ENCODE results near the gene GREM1. TPM values are rescaled to one million over a fixed set of nuclear protein-coding genes. Genes with fewer than 3 reads are reported as not detected.
A peak's percentile ranks its signal among the peaks of the same experiment; 100 is the strongest.

The GREM1 gene
- total and polyA plus RNA-seq, 2 of the 8 experiments (the other 6 are each of a cell fraction or from before 2014, with no cell fraction given): 0.12 to 1.1 TPM

DNA sequence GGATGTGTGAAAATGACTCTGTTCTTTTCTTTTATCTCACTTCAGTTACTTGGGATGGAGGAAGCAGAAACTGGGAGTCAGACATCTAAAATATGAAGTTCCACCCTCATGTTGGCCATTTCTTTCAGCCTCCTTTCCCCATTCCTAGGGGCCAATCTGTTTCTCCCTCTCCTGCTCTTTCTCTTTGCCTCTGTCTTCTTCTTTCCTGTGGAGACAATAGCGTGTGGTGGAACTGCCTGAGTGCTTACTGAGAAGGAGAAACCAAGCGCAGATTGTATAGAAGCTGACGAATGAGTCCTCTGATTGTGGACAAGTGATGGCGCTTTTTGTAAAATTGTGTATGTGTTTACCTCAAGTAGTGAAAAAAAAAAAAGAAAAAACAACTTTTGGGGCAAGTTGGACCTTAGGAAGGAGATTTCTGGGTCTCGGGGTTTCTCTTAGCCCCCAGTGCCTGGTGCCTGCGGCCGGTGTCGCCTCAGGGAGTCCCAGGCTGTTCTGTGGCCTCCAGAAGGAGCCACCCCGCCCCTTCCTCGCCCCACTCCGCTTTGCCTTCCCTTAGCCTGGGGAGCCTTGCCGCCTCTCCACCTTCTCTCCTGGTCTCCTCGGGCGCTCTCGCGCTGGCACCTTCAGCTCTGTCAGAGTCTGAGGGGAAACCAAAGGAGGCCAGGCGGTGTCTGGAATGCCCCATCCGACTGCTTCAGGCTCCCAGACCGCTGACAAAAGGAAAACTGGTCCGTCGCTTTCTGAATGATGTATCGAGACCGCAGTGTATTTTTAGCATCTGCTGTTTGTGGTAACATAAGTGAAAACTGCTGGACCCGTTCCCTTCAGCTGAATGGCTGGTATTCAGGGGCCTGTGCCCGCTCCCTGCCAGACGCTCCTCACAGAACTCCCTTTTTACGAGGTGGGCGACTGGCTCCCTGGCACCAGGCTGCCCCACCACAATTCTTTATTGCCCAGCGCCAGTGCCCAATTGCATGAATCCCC, 46.2 kb upstream of the GREM1 start:
- DNase-seq (ENCODE audit: low read depth in 1 of 2, low spot score in 2 of 2): no peak
- TF ChIP-seq MAFK (IDR thresholded peaks at IDR 0.05; ENCODE audit: low read depth, low read length) (no peak), POLR2A (IDR thresholded peaks at IDR 0.05; ENCODE audit: control extremely low read depth in 1 of 2, low read depth in 2 of 2, low read length in 2 of 2) (no peak), TBP (IDR thresholded peaks at IDR 0.05; ENCODE audit: low read depth, low read length) (no peak), CTCF (IDR thresholded peaks at IDR 0.05; ENCODE audit: control extremely low read depth in 1 of 3, insufficient read depth in 1 of 3, low read depth in 1 of 3, low read length in 3 of 3) (no peak), RXRA (IDR thresholded peaks at IDR 0.05; ENCODE audit: insufficient read depth, low read depth, low read length) (no peak), FOSL1 (IDR thresholded peaks at IDR 0.05; ENCODE audit: insufficient read depth, low read depth, low read length) (no peak)
- TF ChIP-seq, protein P1, sequence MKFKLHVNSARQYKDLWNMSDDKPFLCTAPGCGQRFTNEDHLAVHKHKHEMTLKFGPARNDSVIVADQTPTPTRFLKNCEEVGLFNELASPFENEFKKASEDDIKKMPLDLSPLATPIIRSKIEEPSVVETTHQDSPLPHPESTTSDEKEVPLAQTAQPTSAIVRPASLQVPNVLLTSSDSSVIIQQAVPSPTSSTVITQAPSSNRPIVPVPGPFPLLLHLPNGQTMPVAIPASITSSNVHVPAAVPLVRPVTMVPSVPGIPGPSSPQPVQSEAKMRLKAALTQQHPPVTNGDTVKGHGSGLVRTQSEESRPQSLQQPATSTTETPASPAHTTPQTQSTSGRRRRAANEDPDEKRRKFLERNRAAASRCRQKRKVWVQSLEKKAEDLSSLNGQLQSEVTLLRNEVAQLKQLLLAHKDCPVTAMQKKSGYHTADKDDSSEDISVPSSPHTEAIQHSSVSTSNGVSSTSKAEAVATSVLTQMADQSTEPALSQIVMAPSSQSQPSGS (IDR thresholded peaks at IDR 0.05; ENCODE audit: low read length): no peak

More for the DNA sequence above, 46.2 kb upstream of the GREM1 start:
- no peak overlapping the region for H2BK5ac ChIP-seq (ENCODE audit: low read depth, low read length)
- no peak for FAIRE-seq
- H4K5ac ChIP-seq (ENCODE audit: insufficient read length, low read depth, low read length): no peak overlapping the region
- H3K4me1 ChIP-seq (replicated peaks in 1 of 4; ENCODE audit: control insufficient read depth in 3 of 4, insufficient read depth in 4 of 4, low read length in 3 of 4): peaks cover 5 to 16% (median 7%) of the 10 kb centered on the region in 4 experiments
- H3K23me2 ChIP-seq (ENCODE audit: low read depth, low read length): no peaks in the 10 kb centered on the region; the same call in 1 of the 2 replicates
- H3K79me1 ChIP-seq (ENCODE audit: low read depth, low read length): no peaks in the 10 kb centered on the region
- no peak overlapping the region for H3K56ac ChIP-seq (replicated peaks; ENCODE audit: insufficient read length, low read depth, low read length)
- H2BK120ac ChIP-seq (replicated peaks; ENCODE audit: low read depth, low read length): no peak overlapping the region
- 0 out of 2 replicates have a peak overlapping the region, but pooled peaks have one; percentile 77 for H4K8ac ChIP-seq (ENCODE audit: extremely low read depth, insufficient read depth, low read length)
- no peak overlapping the region for H2AK5ac ChIP-seq (ENCODE audit: low read depth, low read length)
- no peak overlapping the region for H3K27ac ChIP-seq (ENCODE audit: low read depth, low read length)
- no peak overlapping the region for H3K4me2 ChIP-seq (ENCODE audit: insufficient read depth in 1 of 2, low read depth in 2 of 2, low read length in 2 of 2)
- CTCF ChIA-PET (ENCODE audit: partially characterized antibody): interaction anchor here (0.6 to 2.3 kb wide), 6 partner anchors 8 to 287 kb away, joined by 3 to 8 read pairs (median 4); no protein-coding TSS in a partner anchor
- H3K9me3 ChIP-seq (ENCODE audit: insufficient read depth in 2 of 2, low read depth in 1 of 2, low read length in 1 of 2): no peaks in the 10 kb centered on the region
- no peak overlapping the region for H2BK12ac ChIP-seq (ENCODE audit: low read depth, low read length)
- H3K9ac ChIP-seq (replicated peaks in 1 of 4; ENCODE audit: extremely low read depth in 1 of 4, low read depth in 3 of 4, low read length in 3 of 4): no peak overlapping the region
- H2BK20ac ChIP-seq (ENCODE audit: low read length): no peak overlapping the region
- no peak overlapping the region for H3K4me3 ChIP-seq (ENCODE audit: extremely low read depth in 1 of 4, insufficient read depth in 2 of 4, low read depth in 3 of 4, low read length in 4 of 4)
- no peak overlapping the region for H4K91ac ChIP-seq (replicated peaks; ENCODE audit: insufficient read length, low read length)
- H3K14ac ChIP-seq (ENCODE audit: insufficient read length): no peak overlapping the region
- H3K18ac ChIP-seq (ENCODE audit: extremely low read depth, low read length): 0 out of 2 replicates have a peak overlapping the region, but pooled peaks have one; percentile 3
- no peaks in the 10 kb centered on the region for H3K27me3 ChIP-seq (replicated peaks in 1 of 4; ENCODE audit: control insufficient read depth in 3 of 4, extremely low read depth in 1 of 4, insufficient read depth in 3 of 4, low read length in 3 of 4)
- no peaks in the 10 kb centered on the region for H4K20me1 ChIP-seq (replicated peaks in 1 of 2; ENCODE audit: control insufficient read depth in 1 of 2, insufficient read depth in 2 of 2, low read length in 2 of 2)
- POLR2A ChIA-PET (ENCODE audit: partially characterized antibody): interaction anchor here (1.6 to 2.1 kb wide), 2 partner anchors 19 to 30 kb away, joined by 3 to 5 read pairs; partner anchors contain the start of gene SCG5
- no peak overlapping the region for H3K4ac ChIP-seq (replicated peaks; ENCODE audit: insufficient read length, low read depth, low read length)
- WGBS, 2 experiments (ENCODE audit: extremely low coverage in 1 of 2, insufficient coverage in 1 of 2, insufficient read length in 1 of 2, insufficient replicate concordance in 2 of 2, low coverage in 1 of 2, low lambda C conversion rate in 2 of 2, missing lambda C conversion rate in 1 of 2): 90% methylated on average over 28 of the region's 29 CpGs; no CpG with 5 or more reads in 1 of the 2 experiments
- no peak overlapping the region for H2AFZ ChIP-seq (ENCODE audit: low read length)
- no peak overlapping the region for H3K23ac ChIP-seq (ENCODE audit: insufficient read length)
- H3K79me2 ChIP-seq (ENCODE audit: control insufficient read depth in 1 of 2, insufficient read depth in 2 of 2, low read length in 2 of 2): no peaks in the 10 kb centered on the region
- H3K36me3 ChIP-seq (ENCODE audit: control insufficient read depth in 2 of 4, insufficient read depth in 4 of 4, low read length in 3 of 4): no peaks in the 10 kb centered on the region
- H2BK15ac ChIP-seq (ENCODE audit: low read length): peak overlapping the region; percentile 24; the same call in 1 of the 2 replicates

All from H1 (cell line).